GM19452 (cell line): ENCODE data around the gene ERICH6.
A peak's percentile ranks its signal among the peaks of the same experiment; 100 is the strongest.
"Not testable (repeated sequence)": the region's sequence is repeated elsewhere in the genome, so short reads cannot be mapped to it uniquely, and the experiment has no call there.

ENCODE experiments used
- ATAC-seq: cut with Tn5 transposase; IDR thresholded peaks from one replicate; pipeline ENCODE4 v1.9.1; 2021; ENCODE audit not compliant: unreplicated experiment

The ERICH6 gene

DNA sequence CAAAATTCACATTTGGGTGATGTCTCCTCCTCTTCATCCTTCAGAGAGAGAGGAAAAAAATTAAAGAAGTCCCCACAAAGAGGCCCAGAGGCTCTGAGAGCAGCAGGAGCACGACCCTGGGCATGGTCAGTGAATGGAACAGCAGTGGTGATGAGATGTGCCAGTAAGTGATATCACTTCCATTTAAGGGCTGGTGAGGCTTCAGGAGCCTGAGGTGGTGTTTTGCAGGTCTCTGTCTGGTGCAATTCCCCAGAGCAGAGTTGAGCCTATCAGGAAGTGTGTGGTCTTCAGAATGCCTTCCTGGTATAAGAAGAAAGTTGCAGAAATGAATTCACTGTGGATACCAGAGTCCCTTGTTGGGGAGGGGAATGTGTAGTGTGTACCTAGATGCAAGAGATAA is 21.4 kb downstream of the ERICH6 start:
- ATAC-seq = no peak

DNA sequence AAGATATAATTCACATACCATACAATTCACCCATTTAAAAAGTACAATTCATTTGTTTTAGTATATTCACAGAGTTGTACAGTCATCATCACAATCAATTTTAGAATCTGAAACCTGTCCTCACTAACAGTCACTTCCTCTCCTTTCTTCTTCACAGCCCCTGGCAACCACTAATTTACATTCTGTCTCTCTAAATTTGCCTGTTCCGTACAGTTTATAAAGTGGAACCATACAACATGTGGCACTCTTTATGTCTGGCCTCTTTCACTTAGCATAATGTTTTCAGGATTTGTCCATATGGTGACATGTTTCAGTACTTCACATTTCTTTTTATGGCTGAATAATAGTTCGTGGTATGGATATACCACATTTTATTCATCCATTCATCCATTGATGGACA is 22.7 kb downstream of the ERICH6 start:
- ATAC-seq = peak; percentile 91

DNA sequence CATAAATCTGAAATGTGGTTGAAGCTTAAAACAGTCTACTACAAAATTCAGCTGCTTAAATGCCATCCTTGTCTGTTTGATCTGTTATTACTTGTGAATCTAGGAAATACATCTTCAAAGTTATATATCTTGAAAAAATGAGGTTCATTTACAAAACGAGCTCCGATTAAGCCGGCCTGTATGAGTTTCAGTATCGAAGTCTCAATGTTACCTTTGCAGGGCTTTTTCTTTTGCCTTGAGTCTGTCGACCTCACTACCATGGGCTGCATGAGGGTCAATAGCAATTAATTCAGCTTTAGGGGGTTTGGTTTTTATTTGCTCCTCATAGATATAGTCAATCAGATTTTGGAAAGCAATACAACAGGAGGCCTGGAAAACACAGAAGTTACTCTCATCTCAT is 23.2 kb downstream of the ERICH6 start:
- ATAC-seq = no peak

- ATAC-seq = no peak
These were observed 28.1 kb downstream of the ERICH6 start for GRCh38 chr3:150675587-150675986.

DNA sequence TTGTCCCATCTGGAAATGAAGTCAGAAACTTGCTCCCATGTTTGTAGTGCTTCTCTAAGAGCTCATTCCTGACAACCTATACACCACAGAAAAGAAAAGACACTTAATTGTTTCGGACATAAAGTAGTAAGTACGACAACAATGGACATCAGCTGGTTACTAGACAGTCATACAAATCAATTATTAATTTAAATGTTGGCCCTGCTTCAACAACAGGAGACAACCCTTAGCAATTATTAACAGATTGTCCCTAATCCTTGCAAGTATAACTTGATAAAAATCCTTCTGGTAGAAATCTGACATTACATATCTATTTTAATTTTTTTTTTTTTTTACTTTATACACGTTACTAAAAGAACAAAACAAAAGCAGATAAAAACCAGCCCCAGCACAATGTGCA is 29.8 kb downstream of the ERICH6 start:
- no peak for ATAC-seq

- ATAC-seq = no peak
These were observed 37.6 kb downstream of the ERICH6 start for GRCh38 chr3:150666167-150666566.

GRCh38 chr3:150663461-150663860 is 40.3 kb downstream of the ERICH6 start:
- ATAC-seq = no peak

GRCh38 chr3:150662410-150663200 is 41.1 kb downstream of the ERICH6 start:
- no peak for ATAC-seq

- ATAC-seq = no peak
These were observed 47.4 kb downstream of the ERICH6 start for GRCh38 chr3:150656316-150656715.

- peak; percentile 80 for ATAC-seq
These were observed 50.6 kb downstream of the ERICH6 start for GRCh38 chr3:150653110-150653561.

- ATAC-seq = no peak
These were observed 63.5 kb downstream of the ERICH6 start for GRCh38 chr3:150640256-150640655.

GRCh38 chr3:150639262-150639661 is 64.5 kb downstream of the ERICH6 start:
- ATAC-seq = no peak

GRCh38 chr3:150636258-150636657 is 67.5 kb downstream of the ERICH6 start:
- ATAC-seq = no peak

DNA sequence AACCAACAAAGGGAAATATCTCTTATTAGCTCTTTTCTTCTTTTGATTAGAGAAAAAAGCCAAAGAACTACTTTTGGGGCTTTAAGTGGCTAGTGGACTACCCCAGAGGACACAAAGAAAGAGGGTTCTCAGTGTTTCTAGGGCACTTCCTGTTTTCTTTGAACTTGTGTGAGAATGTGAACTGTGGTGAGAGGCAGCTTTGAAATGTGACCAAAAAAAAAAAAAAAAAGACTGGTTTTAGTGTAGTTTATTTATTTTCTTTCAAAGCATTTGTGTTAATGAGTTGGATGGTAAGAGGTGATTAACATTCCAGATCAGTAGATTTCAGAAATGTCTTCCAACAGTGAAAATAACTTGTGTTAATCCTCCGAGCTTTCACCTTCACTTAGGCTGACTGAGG is 68.2 kb downstream of the ERICH6 start:
- peak; percentile 74 for ATAC-seq

DNA sequence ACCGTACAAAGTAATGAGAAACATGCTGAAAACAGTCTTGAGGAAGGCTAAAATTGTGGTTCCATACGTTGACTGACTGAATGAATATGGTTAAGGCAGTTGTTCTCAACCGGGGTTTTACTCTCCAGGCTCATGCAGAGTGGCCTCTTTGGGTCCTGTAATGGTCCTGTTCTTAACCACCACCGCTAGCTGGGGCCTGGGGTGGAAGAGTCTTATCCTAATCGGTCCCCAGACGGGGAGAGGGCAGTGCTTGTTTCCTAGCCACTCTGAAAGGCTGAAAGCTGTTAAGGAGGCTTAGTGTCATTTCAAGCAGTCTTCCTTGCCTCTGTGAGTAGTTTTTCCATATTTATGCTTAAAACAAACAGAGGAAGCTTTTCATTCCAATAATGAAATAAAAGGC is 68.6 kb downstream of the ERICH6 start:
- ATAC-seq = no peak

DNA sequence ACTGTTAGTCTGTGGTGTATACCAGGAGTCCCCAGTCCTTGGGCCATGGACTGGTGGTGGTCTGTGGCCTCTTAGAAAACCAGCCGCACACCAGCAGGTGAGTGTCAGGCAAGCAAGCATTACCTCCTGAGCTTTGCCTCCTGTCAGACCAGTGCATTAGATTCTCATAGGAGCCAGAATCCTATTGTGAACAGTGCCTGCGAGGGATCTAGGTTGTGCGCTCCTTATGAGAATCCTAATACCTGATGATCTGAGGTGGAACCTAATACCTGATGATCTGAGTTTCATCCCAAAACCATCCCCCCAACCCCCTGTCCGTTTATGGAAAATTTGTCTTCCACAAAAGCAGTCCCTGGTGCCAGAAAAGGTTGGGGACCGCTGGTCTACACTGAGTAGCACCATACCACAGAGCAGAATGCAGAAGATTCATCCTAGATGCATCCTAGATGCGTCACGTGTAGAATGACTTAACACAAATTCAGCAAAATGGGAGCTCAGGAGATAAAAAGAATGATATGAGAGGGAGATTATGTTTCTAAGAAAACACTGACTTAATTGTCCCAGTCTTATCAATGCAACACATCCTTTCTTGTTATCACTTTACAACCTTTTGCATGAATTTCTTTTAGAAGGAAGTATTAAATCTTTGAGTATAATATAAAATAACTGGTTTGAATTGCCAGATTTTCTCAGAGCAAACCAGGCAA is 72.1 kb downstream of the ERICH6 start:
- no peak for ATAC-seq

DNA sequence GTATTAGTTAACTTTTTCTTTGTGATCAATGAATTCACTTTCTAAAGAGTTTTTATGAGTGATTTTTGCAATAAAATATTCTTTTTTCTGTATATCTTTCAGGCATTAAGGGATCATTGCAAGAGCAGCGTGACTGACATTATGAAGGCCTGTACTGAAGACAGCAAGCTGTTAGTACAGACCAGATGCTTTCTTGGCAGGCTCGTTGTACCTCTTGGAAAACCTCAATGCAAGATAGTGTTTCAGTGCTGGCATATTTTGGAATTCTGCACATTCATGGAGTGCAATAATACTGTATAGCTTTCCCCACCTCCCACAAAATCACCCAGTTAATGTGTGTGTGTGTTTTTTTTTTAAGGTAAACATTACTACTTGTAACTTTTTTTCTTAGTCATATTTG is 76.2 kb downstream of the ERICH6 start:
- ATAC-seq = no peak

GRCh38 chr3:150626148-150626930 is 77.4 kb downstream of the ERICH6 start:
- no peak for ATAC-seq

DNA sequence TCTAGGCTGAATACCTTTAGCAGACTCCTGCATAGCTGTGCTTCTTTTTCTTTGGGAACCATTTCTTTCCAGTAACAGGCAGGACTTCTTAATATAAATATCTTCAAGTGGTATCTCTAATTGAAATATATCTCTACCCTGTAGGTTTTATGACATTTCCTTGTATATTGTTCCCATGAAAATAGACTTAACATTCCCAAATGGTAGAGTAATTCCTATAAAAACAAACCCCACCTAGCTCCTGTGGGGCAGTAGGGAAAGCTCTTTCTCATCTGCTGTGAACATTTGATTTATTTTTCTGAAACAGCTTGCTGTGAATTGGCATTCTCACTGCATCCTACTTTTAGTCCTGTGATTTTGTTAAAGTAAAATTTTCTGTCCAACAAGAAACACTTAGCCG is 79.8 kb downstream of the ERICH6 start:
- ATAC-seq = no peak

DNA sequence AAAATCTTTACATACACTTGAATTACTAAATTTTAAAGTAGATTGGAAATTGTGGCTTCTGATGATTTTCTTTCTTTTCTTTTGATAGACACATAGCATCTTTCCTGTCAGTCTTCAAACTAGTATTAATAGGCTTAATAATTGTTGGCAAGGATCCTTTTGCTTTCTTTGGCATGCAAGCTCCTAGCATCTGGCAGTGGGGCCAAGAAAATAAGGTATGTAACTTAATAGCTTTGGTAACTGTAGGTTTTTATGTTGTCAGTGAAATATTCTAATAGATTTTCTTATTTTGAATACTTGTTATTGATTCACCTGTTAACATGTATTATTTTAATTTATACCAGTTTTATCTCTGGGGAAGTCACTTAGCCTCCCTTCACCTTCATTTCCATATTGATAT is 80.8 kb downstream of the ERICH6 start:
- not testable (repeated sequence) for ATAC-seq

DNA sequence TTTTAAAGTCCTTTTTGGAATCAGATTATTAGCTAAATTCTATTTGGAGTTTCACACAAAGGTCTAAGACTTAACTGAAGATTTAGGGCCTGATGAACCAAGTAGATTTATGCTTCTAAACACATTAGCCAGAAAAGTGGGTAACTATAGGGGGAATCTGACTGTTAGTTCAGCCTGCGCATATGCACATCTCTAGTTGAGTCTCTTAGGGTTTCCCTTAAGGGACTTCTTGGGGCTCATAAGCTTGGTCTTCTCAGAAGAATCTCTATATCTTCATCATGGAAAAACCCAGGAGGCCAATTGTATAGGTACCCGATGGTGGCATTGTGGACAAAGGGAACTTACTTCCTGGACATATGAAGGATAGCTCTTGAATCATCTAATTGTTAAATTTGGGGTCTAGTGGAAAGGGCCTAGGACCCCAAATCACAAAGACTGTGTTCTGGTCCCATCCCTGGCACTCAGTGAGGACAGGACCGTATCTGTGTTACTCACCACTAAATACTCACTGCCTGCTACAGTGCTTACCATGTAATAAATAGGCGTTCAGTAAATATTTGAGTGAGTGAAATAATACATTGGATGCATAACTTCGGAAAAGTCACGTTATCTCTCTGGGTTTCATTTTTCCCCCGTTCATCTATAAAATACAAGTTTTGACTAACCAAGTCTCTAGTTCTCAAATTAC is 83.6 kb downstream of the ERICH6 start:
- ATAC-seq = no peak
